Hepatocyte (in vitro differentiated cells): ENCODE data around the gene SPX. TPM values are rescaled to one million over a fixed set of nuclear protein-coding genes. Genes with fewer than 3 reads are reported as not detected.

Experiments used
- DNase-seq: peaks from one replicate; pipeline ENCODE4 v3.0.0-alpha.2; 2016; ENCODE audit warnings: low spot score
- H2AFZ ChIP-seq: fragments of 200-600 bp; sonication (generic); 2 replicates; pipeline ENCODE4 v1.6.0; 2016; ENCODE audit warnings: antibody characterized with exemption, mild to moderate bottlenecking
- H3K27ac ChIP-seq: fragments of 200-600 bp; sonication (generic); 2 replicates; pipeline ENCODE4 v1.5.1; 2016; ENCODE audit warnings: mild to moderate bottlenecking
- H3K27me3 ChIP-seq: fragments of 200-600 bp; sonication (generic); 2 replicates; pipeline ENCODE4 v1.6.1; 2016
- H3K36me3 ChIP-seq: fragments of 200-600 bp; sonication (generic); replicated peaks from 2 replicates; pipeline ENCODE4 v1.5.1; 2016; ENCODE audit warnings: low read depth; ENCODE audit not compliant: insufficient read depth
- H3K4me1 ChIP-seq: fragments of 200-600 bp; sonication (generic); 2 replicates; pipeline ENCODE4 v1.5.1; 2016; ENCODE audit warnings: mild to moderate bottlenecking, moderate library complexity; ENCODE audit not compliant: insufficient read depth
- H3K4me2 ChIP-seq: fragments of 200-600 bp; sonication (generic); 2 replicates; pipeline ENCODE4 v1.6.0; 2016
- H3K4me3 ChIP-seq: fragments of 200-600 bp; sonication (generic); 2 replicates; pipeline ENCODE4 v1.5.1; 2016; ENCODE audit warnings: mild to moderate bottlenecking
- H3K79me2 ChIP-seq: fragments of 200-600 bp; sonication (generic); 2 replicates; pipeline ENCODE4 v1.6.0; 2017; ENCODE audit warnings: mild to moderate bottlenecking
- H3K9me2 ChIP-seq: fragments of 200-600 bp; sonication (generic); replicated peaks from 2 replicates; pipeline ENCODE4 v1.6.0; 2017; ENCODE audit warnings: mild to moderate bottlenecking; ENCODE audit not compliant: insufficient read depth
- H3K9me3 ChIP-seq: fragments of 200-600 bp; sonication (generic); 2 replicates; pipeline ENCODE4 v1.5.1; 2016; ENCODE audit warnings: low read depth, mild to moderate bottlenecking
- H4K20me1 ChIP-seq: fragments of 200-600 bp; sonication (generic); 2 replicates; pipeline ENCODE4 v1.6.0; 2016; ENCODE audit warnings: mild to moderate bottlenecking; ENCODE audit not compliant: insufficient read depth, poor library complexity, severe bottlenecking
- CTCF ChIP-seq: fragments of 200-600 bp; sonication (generic); IDR thresholded peaks from 2 replicates; pipeline ENCODE4 v1.5.1; 2016; ENCODE audit warnings: antibody characterized with exemption, mild to moderate bottlenecking; ENCODE audit not compliant: poor library complexity
- EZH2 ChIP-seq: fragments of 200-600 bp; sonication (generic); IDR thresholded peaks from 2 replicates; pipeline ENCODE4 v1.6.1; 2016; ENCODE audit warnings: antibody characterized with exemption, mild to moderate bottlenecking, borderline replicate concordance
- EZH2phosphoT487 ChIP-seq: fragments of 200-600 bp; sonication (generic); IDR thresholded peaks from one replicate; pipeline ENCODE4 v1.6.1; 2018; ENCODE audit warnings: antibody characterized with exemption, mild to moderate bottlenecking, low read depth, moderate library complexity; ENCODE audit not compliant: unreplicated experiment, severe bottlenecking
- WGBS: methylation state at CpG from one replicate; pipeline ENCODE4 v1.1.6; 2016; ENCODE audit warnings: low lambda C conversion rate; ENCODE audit errors: missing lambda C conversion rate; 5-methylcytosine and 5-hydroxymethylcytosine counted together
- polyA plus RNA-seq: library from polyadenylated mRNA; unstranded; fragments of >200 nt; fragmentation: Nextera tagmentation; extraction: Ambion mirVana; gene quantifications from 2 replicates; pipeline ENCODE4 v1.2.1, GENCODE V29; 2016
- total RNA-seq: library from RNA; depleted of rRNA; stranded (reverse); fragments of >200 nt; gene quantifications from 2 replicates; pipeline ENCODE4 v1.2.3, GENCODE V29; 2014

SPX gene
- total and polyA plus RNA-seq, 2 experiments from 2014 or later: 0.39 to 0.63 TPM

DNA sequence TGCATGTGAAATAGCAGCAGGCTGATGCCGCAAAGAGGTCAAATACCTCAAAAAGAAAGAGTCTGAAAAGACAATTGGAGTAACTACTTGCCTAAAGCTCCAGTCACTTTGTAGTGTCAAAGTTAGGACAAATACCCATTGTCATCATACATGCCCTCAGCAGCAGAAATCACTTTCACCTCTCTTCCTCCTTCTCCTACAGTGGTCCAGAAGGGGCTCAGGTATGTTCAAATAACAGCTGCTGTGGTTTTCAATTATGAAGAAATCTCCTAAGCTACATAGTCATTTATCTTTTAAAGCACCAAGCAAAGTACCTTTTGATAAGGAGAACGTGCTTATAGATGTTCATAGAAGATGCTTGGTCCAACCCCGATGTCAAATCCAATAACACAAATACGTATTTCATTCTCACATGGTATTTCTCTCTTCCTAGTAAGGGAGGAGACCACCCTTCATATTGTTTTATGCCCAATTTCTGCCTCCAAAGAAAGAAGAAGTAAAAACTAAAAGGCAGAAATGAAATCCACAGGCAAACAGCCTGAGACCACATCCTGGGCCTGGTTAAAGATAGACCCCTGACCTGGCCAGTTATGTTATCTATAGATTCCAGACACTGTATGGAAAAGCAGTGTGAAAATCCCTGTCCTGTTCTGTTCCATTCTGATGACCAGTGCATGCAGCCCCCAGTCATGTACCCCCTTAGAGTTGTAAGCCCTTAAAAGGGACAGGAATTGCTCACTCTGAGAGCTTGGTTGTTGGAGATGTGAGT is 54.8 kb downstream of the SPX start:
- Histone ChIP-seq H3K36me3 (no peaks in the 10 kb centered on the region), H3K27ac (no peak overlapping the region), H3K9me3 (no peaks in the 10 kb centered on the region), H3K4me2 (no peak overlapping the region), H4K20me1 (no peaks in the 10 kb centered on the region), H3K27me3 (no peaks in the 10 kb centered on the region), H2AFZ (no peak overlapping the region), H3K4me3 (no peak overlapping the region), H3K9me2 (no peaks in the 10 kb centered on the region), H3K4me1 (no peaks in the 10 kb centered on the region), H3K79me2 (no peaks in the 10 kb centered on the region)
- no peak for DNase-seq
- WGBS: 88% methylated on average over 4 of the region's 4 CpGs
- TF ChIP-seq EZH2: no peak
- no peak for TF ChIP-seq EZH2phosphoT487
- no peak for TF ChIP-seq CTCF

Other genes starting within 250 kb of the SPX start
- gene SLCO1A2, start 191.4 kb upstream of the SPX start, total RNA-seq: 3.9 and 4.1 TPM in 2 replicates
- gene SLCO1A2, start 191.4 kb upstream of the SPX start, polyA plus RNA-seq: 2.5 and 3.2 TPM in 2 replicates
- gene IAPP, start 153.4 kb upstream of the SPX start, total RNA-seq: not detected in 2 replicates
- gene IAPP, start 153.4 kb upstream of the SPX start, polyA plus RNA-seq: not detected in 2 replicates
- gene PYROXD1, start 88.6 kb upstream of the SPX start, total RNA-seq: 9.6 and 15.0 TPM in 2 replicates
- gene PYROXD1, start 88.6 kb upstream of the SPX start, polyA plus RNA-seq: 10.2 and 12.2 TPM in 2 replicates
- gene RECQL, start 24.7 kb upstream of the SPX start, total RNA-seq: 40.6 and 43.7 TPM in 2 replicates
- 15.5 and 18.0 TPM in 2 replicates for gene RECQL, start 24.7 kb upstream of the SPX start, polyA plus RNA-seq
- gene GOLT1B, start 24.5 kb upstream of the SPX start, total RNA-seq: 55.0 and 60.8 TPM in 2 replicates
- gene GOLT1B, start 24.5 kb upstream of the SPX start, polyA plus RNA-seq: 37.6 and 41.2 TPM in 2 replicates
- gene GYS2, start 78.6 kb downstream of the SPX start, total RNA-seq: 0.27 and 0.88 TPM in 2 replicates
- gene GYS2, start 78.6 kb downstream of the SPX start, polyA plus RNA-seq: 0.16 and 0.47 TPM in 2 replicates
- 634 and 669 TPM in 2 replicates for gene LDHB, start 131.5 kb downstream of the SPX start, total RNA-seq
- 619 and 641 TPM in 2 replicates for gene LDHB, start 131.5 kb downstream of the SPX start, polyA plus RNA-seq
- gene KCNJ8, start 248.4 kb downstream of the SPX start, total RNA-seq: 37.3 and 48.3 TPM in 2 replicates
- 12.0 and 15.8 TPM in 2 replicates for gene KCNJ8, start 248.4 kb downstream of the SPX start, polyA plus RNA-seq